Vagina (tissue), 2 donors: ENCODE results near the gene SNU13.

Experiments used
- POLR2A ChIP-seq, 2 donors: fragments of 450-650 bp; IDR thresholded peaks; one replicate each; pipeline ENCODE4 v1.6.1; 2017; ENCODE audit warnings: antibody characterized with exemption in 2 of 2, mild to moderate bottlenecking in 2 of 2, moderate library complexity in 2 of 2
- TF ChIP-seq, protein P1 (sequence below), 3 experiments: fragments of 450-650 bp in 2 of 3; fragments of 200-600 bp in 1 of 3; sonication (generic) in 1 of 3; IDR thresholded peaks; one replicate each; pipeline ENCODE4 v1.5.1; 2017 to 2019; ENCODE audit warnings: antibody characterized with exemption in 3 of 3, mild to moderate bottlenecking in 2 of 3, moderate library complexity in 2 of 3

DNA sequence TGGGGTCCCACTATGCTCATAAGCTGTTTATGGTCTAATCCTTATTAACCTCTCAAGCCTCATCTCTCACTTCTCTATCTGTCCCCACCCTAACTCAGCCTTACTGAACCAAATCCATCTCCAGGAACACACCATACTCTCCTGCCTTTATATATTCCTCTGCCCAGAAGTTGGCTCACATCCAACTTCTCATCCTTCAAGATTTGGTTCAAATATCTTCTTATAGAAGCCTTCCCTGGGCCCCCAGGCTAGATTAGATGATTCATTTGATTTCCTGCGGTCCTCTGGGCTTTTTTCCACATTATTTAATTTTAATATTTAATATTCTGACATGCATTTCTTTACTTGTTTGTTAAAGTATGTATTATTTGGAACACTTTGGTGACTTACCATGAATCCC, 33.8 kb upstream of the SNU13 start:
- TF ChIP-seq, protein P1, sequence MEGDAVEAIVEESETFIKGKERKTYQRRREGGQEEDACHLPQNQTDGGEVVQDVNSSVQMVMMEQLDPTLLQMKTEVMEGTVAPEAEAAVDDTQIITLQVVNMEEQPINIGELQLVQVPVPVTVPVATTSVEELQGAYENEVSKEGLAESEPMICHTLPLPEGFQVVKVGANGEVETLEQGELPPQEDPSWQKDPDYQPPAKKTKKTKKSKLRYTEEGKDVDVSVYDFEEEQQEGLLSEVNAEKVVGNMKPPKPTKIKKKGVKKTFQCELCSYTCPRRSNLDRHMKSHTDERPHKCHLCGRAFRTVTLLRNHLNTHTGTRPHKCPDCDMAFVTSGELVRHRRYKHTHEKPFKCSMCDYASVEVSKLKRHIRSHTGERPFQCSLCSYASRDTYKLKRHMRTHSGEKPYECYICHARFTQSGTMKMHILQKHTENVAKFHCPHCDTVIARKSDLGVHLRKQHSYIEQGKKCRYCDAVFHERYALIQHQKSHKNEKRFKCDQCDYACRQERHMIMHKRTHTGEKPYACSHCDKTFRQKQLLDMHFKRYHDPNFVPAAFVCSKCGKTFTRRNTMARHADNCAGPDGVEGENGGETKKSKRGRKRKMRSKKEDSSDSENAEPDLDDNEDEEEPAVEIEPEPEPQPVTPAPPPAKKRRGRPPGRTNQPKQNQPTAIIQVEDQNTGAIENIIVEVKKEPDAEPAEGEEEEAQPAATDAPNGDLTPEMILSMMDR (IDR thresholded peaks at IDR 0.05) = no peak
- TF ChIP-seq POLR2A (IDR thresholded peaks at IDR 0.05) = no peak
